HEK293 (cell line): ENCODE data around the gene SRP72.

Experiments
- CTCF ChIA-PET: fragments of 350-600 bp; formaldehyde crosslinking; extraction: SDS; loops from one replicate; lab custom pipeline; 2021; ENCODE audit warnings: antibody characterized with exemption; lab: Yijun Ruan, JAX
- POLR2A ChIA-PET: fragments of 300-600 bp; formaldehyde crosslinking; extraction: SDS; loops from one replicate; lab custom pipeline; 2020; ENCODE audit warnings: antibody characterized with exemption, inconsistent platforms; lab: Yijun Ruan, JAX
- H3K27ac ChIP-seq: fragments of 200-500 bp; sonication (Bioruptor generic); 2 replicates; pipeline ENCODE4 v1.5.1; 2014; ENCODE audit warnings: low read depth, low read length, control low read depth, inconsistent platforms; ENCODE audit errors: extremely low read depth
- H3K36me3 ChIP-seq, 2 experiments: fragments of 200-500 bp in 1 of 2; sonication (Bioruptor generic) in 1 of 2; 1 replicate in 1 of 2; 2 replicates in 1 of 2; pipeline ENCODE4 v1.5.1; 2014 to 2017; ENCODE audit warnings: inconsistent platforms in 2 of 2, low read length in 2 of 2; ENCODE audit not compliant: control insufficient read depth in 2 of 2, insufficient read depth in 1 of 2
- H3K4me1 ChIP-seq: fragments of 200-500 bp; sonication (Bioruptor generic); 2 replicates; pipeline ENCODE4 v1.5.1; 2014; ENCODE audit warnings: mild to moderate bottlenecking, low read length, inconsistent platforms; ENCODE audit not compliant: control insufficient read depth, insufficient read depth
- H3K4me3 ChIP-seq: 2 replicates; pipeline ENCODE4 v1.5.1; 2011; ENCODE audit warnings: low read depth, mild to moderate bottlenecking, control low read depth, low read length, moderate library complexity
- H3K9me3 ChIP-seq: fragments of 200-500 bp; sonication (Bioruptor generic); 2 replicates; pipeline ENCODE4 v1.5.1; 2014; ENCODE audit warnings: low read depth, low read length, inconsistent platforms; ENCODE audit not compliant: control insufficient read depth, insufficient read depth
- BCL11A ChIP-seq: fragments of 450-650 bp; formaldehyde crosslinking; IDR thresholded peaks from 2 replicates; pipeline ENCODE4 v1.5.1; 2016; ENCODE audit warnings: low read depth, missing biosample characterization, missing genetic modification characterization
- GLI4 ChIP-seq: fragments of 450-650 bp; formaldehyde crosslinking; IDR thresholded peaks from 2 replicates; pipeline ENCODE4 v1.5.1; 2016; ENCODE audit warnings: missing biosample characterization, missing genetic modification characterization
- GLIS1 ChIP-seq: fragments of 450-650 bp; formaldehyde crosslinking; IDR thresholded peaks from 2 replicates; pipeline ENCODE4 v1.5.1; 2016; ENCODE audit warnings: missing biosample characterization, missing genetic modification characterization
- GLIS2 ChIP-seq: fragments of 450-650 bp; formaldehyde crosslinking; IDR thresholded peaks from 2 replicates; pipeline ENCODE4 v1.5.1; 2016; ENCODE audit warnings: missing biosample characterization, missing genetic modification characterization
- MZF1 ChIP-seq: fragments of 450-650 bp; formaldehyde crosslinking; IDR thresholded peaks from 2 replicates; pipeline ENCODE4 v1.5.1; 2017; ENCODE audit warnings: missing biosample characterization, missing genetic modification characterization, borderline replicate concordance
- PRDM1 ChIP-seq: fragments of 450-650 bp; formaldehyde crosslinking; IDR thresholded peaks from 2 replicates; pipeline ENCODE4; 2016; ENCODE audit warnings: missing biosample characterization, missing genetic modification characterization
- WT1 ChIP-seq: fragments of 450-650 bp; formaldehyde crosslinking; IDR thresholded peaks from 2 replicates; pipeline ENCODE4 v1.5.1; 2016; ENCODE audit warnings: missing biosample characterization, missing genetic modification characterization
- ZFP3 ChIP-seq: fragments of 450-650 bp; formaldehyde crosslinking; IDR thresholded peaks from 2 replicates; pipeline ENCODE4 v1.5.1; 2016; ENCODE audit warnings: low read depth, missing biosample characterization, missing genetic modification characterization
- ZNF10 ChIP-seq: fragments of 450-650 bp; formaldehyde crosslinking; IDR thresholded peaks from 2 replicates; pipeline ENCODE4 v1.5.1; 2017; ENCODE audit warnings: missing biosample characterization, missing genetic modification characterization
- ZNF274 ChIP-seq, 2 experiments: fragments of 200-500 bp in 1 of 2; fragments of 450-650 bp in 1 of 2; sonication (Bioruptor generic) in 1 of 2; formaldehyde crosslinking in 1 of 2; IDR thresholded peaks; 2 replicates each; pipeline versions ENCODE4 v1.5.1 to v1.6.1; 2014 to 2016; ENCODE audit warnings: borderline replicate concordance in 1 of 2, inconsistent platforms in 1 of 2, low read length in 1 of 2, missing biosample characterization in 1 of 2, missing genetic modification characterization in 1 of 2
- ZNF426 ChIP-seq: fragments of 450-650 bp; formaldehyde crosslinking; IDR thresholded peaks from 2 replicates; pipeline ENCODE4 v1.5.1; 2017; ENCODE audit warnings: missing biosample characterization, missing genetic modification characterization, mild to moderate bottlenecking, inconsistent platforms, moderate library complexity
- ZNF548 ChIP-seq: fragments of 450-650 bp; formaldehyde crosslinking; IDR thresholded peaks from 2 replicates; pipeline ENCODE4 v1.5.1; 2016; ENCODE audit warnings: missing biosample characterization, missing genetic modification characterization
- ZNF549 ChIP-seq: fragments of 450-650 bp; IDR thresholded peaks from 2 replicates; pipeline ENCODE4 v1.5.1; 2018; ENCODE audit warnings: missing biosample characterization, missing genetic modification characterization, mild to moderate bottlenecking, inconsistent platforms, moderate library complexity
- ZNF558 ChIP-seq: fragments of 450-650 bp; formaldehyde crosslinking; IDR thresholded peaks from 2 replicates; pipeline ENCODE4 v1.5.1; 2016; ENCODE audit warnings: missing biosample characterization, missing genetic modification characterization
- ZNF571 ChIP-seq: fragments of 450-650 bp; formaldehyde crosslinking; IDR thresholded peaks from 2 replicates; pipeline ENCODE4 v1.5.0; 2017; ENCODE audit warnings: missing biosample characterization, missing genetic modification characterization
- ZNF585B ChIP-seq: fragments of 450-650 bp; formaldehyde crosslinking; IDR thresholded peaks from 2 replicates; pipeline ENCODE4 v1.5.1; 2016; ENCODE audit warnings: missing biosample characterization, missing genetic modification characterization
- ZNF629 ChIP-seq: fragments of 450-650 bp; formaldehyde crosslinking; IDR thresholded peaks from 2 replicates; pipeline ENCODE4 v1.5.1; 2017; ENCODE audit warnings: missing biosample characterization, missing genetic modification characterization
- TF ChIP-seq, protein P1 (sequence below): sonication (generic); formaldehyde crosslinking; IDR thresholded peaks from 2 replicates; pipeline ENCODE4 v1.8.1; 2022; ENCODE audit warnings: mild to moderate bottlenecking, moderate library complexity, missing genetic modification reagents
- TF ChIP-seq, protein P2 (sequence below): fragments of 450-650 bp; formaldehyde crosslinking; IDR thresholded peaks from 2 replicates; pipeline ENCODE4 v1.5.1; 2016; ENCODE audit warnings: missing biosample characterization, missing genetic modification characterization
- TF ChIP-seq, protein P3 (sequence below): fragments of 450-650 bp; formaldehyde crosslinking; conservative IDR thresholded peaks from 2 replicates; pipeline ENCODE4 v1.5.1; 2016; ENCODE audit warnings: low read depth, missing biosample characterization, missing genetic modification characterization
- TF ChIP-seq, protein P4 (sequence below): fragments of 450-650 bp; formaldehyde crosslinking; IDR thresholded peaks from 2 replicates; pipeline ENCODE4 v1.5.1; 2016; ENCODE audit warnings: missing biosample characterization, missing genetic modification characterization

SRP72 gene

DNA sequence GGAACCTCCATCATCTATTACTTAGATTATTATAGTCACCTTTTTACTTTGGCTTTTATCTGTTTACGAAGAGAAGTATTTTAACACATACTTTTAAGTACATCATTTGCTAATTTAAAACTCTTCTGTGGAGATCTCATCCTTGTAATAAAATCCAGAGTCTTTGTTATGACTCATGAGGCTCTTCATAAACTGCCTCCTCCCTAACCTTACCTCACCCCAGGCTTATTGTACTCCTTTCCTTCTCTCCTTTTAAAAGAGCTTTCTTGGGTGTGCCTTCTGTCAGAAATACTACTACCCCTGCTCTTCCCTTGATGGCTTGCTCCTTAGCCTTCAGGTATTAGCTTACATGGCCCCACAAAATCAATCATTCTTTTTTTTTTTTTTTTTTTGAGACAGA is 44.7 kb downstream of the SRP72 start:
- Histone ChIP-seq H3K4me1 (no peaks in the 10 kb centered on the region), H3K27ac (no peak overlapping the region), H3K36me3 (no peaks in the 10 kb centered on the region), H3K4me3 (no peak overlapping the region), H3K9me3 (no peaks in the 10 kb centered on the region)
- ChIA-PET CTCF (no interaction called here), POLR2A (interaction anchor here (0.6 to 0.7 kb wide), 2 partner anchors 49 to 108 kb away, joined by 5 to 6 read pairs; no protein-coding TSS in a partner anchor)
- TF ChIP-seq PRDM1 (tag by site-specific recombination) (no peak), ZFP3 (tag by site-specific recombination) (no peak), BCL11A (no peak), GLIS1 (no peak), ZNF548 (tag by site-specific recombination) (no peak), ZNF10 (tag by site-specific recombination) (no peak), WT1 (tag by site-specific recombination) (peak; percentile 60), ZNF571 (tag by site-specific recombination) (no peak)

DNA sequence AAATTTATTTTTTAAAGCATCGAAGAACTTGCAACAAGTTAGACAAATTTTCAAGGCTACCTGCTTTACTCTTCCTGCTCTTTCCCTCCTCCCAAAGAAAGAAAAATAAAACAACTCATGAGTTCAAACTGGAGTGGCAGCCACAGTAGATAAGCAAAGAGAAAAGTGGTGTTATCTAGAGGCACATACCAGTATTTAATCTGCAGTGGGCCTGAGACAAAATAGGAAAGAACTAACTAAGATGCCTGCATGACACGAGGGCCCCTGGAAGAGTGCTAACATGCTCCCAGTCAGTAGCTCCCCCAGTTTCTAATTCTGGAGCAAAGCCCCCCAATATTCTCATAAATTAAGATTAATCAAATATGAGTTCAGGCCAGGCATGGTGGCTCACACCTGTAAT is 46.1 kb downstream of the SRP72 start:
- H3K27ac ChIP-seq, result no peak overlapping the region
- POLR2A ChIA-PET, result no interaction called here
- no peak overlapping the region for H3K4me3 ChIP-seq
- TF ChIP-seq BCL11A (no peak), ZNF558 (no peak), GLIS2 (tag by site-specific recombination) (no peak), GLI4 (tag by site-specific recombination) (no peak), ZNF274 (IDR thresholded peaks at IDR 0.05; ENCODE audit: low read length) (no peak), ZNF274 (tag by site-specific recombination; IDR thresholded peaks at IDR 0.05; ENCODE audit: borderline replicate concordance) (no peak), ZNF585B (tag by site-specific recombination) (no peak), ZNF629 (tag by site-specific recombination) (no peak), ZNF426 (tag by site-specific recombination) (no peak), MZF1 (tag by site-specific recombination) (no peak), ZNF549 (no peak), ZNF10 (tag by site-specific recombination) (no peak)
- TF ChIP-seq, protein P1, sequence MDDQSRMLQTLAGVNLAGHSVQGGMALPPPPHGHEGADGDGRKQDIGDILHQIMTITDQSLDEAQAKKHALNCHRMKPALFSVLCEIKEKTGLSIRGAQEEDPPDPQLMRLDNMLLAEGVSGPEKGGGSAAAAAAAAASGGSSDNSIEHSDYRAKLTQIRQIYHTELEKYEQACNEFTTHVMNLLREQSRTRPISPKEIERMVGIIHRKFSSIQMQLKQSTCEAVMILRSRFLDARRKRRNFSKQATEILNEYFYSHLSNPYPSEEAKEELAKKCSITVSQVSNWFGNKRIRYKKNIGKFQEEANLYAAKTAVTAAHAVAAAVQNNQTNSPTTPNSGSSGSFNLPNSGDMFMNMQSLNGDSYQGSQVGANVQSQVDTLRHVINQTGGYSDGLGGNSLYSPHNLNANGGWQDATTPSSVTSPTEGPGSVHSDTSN (CRISPR knock-in tag), result no peak
- TF ChIP-seq, protein P2, sequence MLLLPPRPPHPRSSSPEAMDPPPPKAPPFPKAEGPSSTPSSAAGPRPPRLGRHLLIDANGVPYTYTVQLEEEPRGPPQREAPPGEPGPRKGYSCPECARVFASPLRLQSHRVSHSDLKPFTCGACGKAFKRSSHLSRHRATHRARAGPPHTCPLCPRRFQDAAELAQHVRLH (tag by site-specific recombination), result no peak
- TF ChIP-seq, protein P3, sequence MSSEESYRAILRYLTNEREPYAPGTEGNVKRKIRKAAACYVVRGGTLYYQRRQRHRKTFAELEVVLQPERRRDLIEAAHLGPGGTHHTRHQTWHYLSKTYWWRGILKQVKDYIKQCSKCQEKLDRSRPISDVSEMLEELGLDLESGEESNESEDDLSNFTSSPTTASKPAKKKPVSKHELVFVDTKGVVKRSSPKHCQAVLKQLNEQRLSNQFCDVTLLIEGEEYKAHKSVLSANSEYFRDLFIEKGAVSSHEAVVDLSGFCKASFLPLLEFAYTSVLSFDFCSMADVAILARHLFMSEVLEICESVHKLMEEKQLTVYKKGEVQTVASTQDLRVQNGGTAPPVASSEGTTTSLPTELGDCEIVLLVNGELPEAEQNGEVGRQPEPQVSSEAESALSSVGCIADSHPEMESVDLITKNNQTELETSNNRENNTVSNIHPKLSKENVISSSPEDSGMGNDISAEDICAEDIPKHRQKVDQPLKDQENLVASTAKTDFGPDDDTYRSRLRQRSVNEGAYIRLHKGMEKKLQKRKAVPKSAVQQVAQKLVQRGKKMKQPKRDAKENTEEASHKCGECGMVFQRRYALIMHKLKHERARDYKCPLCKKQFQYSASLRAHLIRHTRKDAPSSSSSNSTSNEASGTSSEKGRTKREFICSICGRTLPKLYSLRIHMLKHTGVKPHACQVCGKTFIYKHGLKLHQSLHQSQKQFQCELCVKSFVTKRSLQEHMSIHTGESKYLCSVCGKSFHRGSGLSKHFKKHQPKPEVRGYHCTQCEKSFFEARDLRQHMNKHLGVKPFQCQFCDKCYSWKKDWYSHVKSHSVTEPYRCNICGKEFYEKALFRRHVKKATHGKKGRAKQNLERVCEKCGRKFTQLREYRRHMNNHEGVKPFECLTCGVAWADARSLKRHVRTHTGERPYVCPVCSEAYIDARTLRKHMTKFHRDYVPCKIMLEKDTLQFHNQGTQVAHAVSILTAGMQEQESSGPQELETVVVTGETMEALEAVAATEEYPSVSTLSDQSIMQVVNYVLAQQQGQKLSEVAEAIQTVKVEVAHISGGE (tag by site-specific recombination), result no peak
- TF ChIP-seq, protein P4, sequence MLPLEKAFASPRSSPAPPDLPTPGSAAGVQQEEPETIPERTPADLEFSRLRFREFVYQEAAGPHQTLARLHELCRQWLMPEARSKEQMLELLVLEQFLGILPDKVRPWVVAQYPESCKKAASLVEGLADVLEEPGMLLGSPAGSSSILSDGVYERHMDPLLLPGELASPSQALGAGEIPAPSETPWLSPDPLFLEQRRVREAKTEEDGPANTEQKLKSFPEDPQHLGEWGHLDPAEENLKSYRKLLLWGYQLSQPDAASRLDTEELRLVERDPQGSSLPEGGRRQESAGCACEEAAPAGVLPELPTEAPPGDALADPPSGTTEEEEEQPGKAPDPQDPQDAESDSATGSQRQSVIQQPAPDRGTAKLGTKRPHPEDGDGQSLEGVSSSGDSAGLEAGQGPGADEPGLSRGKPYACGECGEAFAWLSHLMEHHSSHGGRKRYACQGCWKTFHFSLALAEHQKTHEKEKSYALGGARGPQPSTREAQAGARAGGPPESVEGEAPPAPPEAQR, result no peak
- no peaks in the 10 kb centered on the region for H3K4me1 ChIP-seq
- CTCF ChIA-PET, result no interaction called here
- H3K36me3 ChIP-seq, result no peaks in the 10 kb centered on the region
- H3K9me3 ChIP-seq, result no peaks in the 10 kb centered on the region
